NCI-H2196 (cell line): ENCODE results near the gene KLHL5.

Experiments
- DNase-seq: peaks from one replicate; lab custom pipeline; 2025; ENCODE audit not compliant: unreplicated experiment; lab: John Stamatoyannopoulos, UW

The KLHL5 gene

DNA sequence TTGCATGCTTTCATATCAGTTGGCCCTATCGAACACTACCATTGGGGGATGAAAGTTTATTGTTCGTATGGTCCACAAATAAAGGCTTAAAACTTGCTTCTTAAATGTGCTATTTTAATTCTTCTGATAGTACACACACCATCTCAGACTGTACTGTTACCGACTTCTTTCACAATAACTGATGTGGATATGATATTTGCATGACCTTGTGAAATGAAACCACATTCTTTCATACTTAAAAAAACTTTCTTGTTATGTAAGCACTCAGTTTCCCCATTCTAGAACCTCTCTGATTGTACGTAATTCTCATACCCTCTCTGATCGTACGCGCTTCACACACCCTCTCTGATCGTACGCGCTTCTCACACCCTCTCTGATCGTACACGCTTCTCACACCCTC, 108.3 kb downstream of the KLHL5 start:
- no peak for DNase-seq
